SHP77 (cell line): ENCODE data around the gene CEP126.

ENCODE experiments used
- DNase-seq, 2 experiments: peaks; one replicate each; lab custom pipeline; 2025; lab: John Stamatoyannopoulos, UW

The CEP126 gene

GRCh38 chr11:102012946-102013345 is 98.1 kb downstream of the CEP126 start:
- DNase-seq = no peak

- DNase-seq = no peak
These were observed 99.9 kb downstream of the CEP126 start for GRCh38 chr11:102014756-102015155.

- no peak for DNase-seq
These were observed 102.2 kb downstream of the CEP126 start for GRCh38 chr11:102017026-102017425.

GRCh38 chr11:102026217-102026616 is 111.4 kb downstream of the CEP126 start:
- DNase-seq = no peak

GRCh38 chr11:102026959-102027358 is 112.1 kb downstream of the CEP126 start:
- no peak for DNase-seq

- no peak for DNase-seq
These were observed 121.9 kb downstream of the CEP126 start for GRCh38 chr11:102036757-102037156.

GRCh38 chr11:102046841-102047240 is 132.0 kb downstream of the CEP126 start:
- DNase-seq = no peak

GRCh38 chr11:102047305-102047924 is 132.6 kb downstream of the CEP126 start, which contains the start of gene CFAP300:
Gene CFAP300 (plus strand): TSS chr11:102047437. CDS start chr11:102047471, 34 bp downstream.
- DNase-seq = no peak
